ENCODE data around the gene COL18A1. TPM values are rescaled to one million over a fixed set of nuclear protein-coding genes. Genes with fewer than 3 reads are reported as not detected.

COL18A1 gene
- total and polyA plus RNA-seq, 9 of the 15 experiments (the other 6 are each of a cell fraction or from before 2014, with no cell fraction given), result 0.14 to 16.4 (median 2.0) TPM

GRCh38 chr21:45539046-45539795, 134.3 kb downstream of the COL18A1 start:
- no TSS peak for BruUV-seq (replicated peaks)
- H3K9me1 ChIP-seq (ENCODE audit: control insufficient read depth, insufficient read depth, low read length), result no peaks in the 10 kb centered on the region
- DNase-seq (ENCODE audit: extremely low read depth in 1 of 4, low spot score in 3 of 4), result no peak
- H3K79me2 ChIP-seq (ENCODE audit: control insufficient read depth, insufficient read depth, low read length), result peaks cover 69% of the 10 kb centered on the region
- peak overlapping the region in 1 of 2 experiments; percentile 96; a peak in 2 of 4 replicates for H3K9ac ChIP-seq (ENCODE audit: insufficient read depth in 1 of 2, low read depth in 2 of 2, low read length in 2 of 2)
- no peak for ATAC-seq
- H4K20me1 ChIP-seq (replicated peaks; ENCODE audit: control insufficient read depth, insufficient read depth, low read length), result no peaks in the 10 kb centered on the region; the same call in 1 of the 2 replicates
- ChIA-PET POLR2A (interaction anchor here (1.0 kb wide), 1 partner anchor 55 kb away, joined by 3 read pairs; no protein-coding TSS in a partner anchor), CTCF (ENCODE audit: low intra/inter-chr PET ratio) (no interaction called here)
- intact Hi-C loops (cut with micrococcal nuclease) (no loop called here), in situ Hi-C loops (cut with MboI) (no loop called here)
- no peak overlapping the region for H2AFZ ChIP-seq (ENCODE audit: low read depth, low read length)
- no peak overlapping the region for H3K4me3 ChIP-seq
- no peaks in the 10 kb centered on the region for H3K27me3 ChIP-seq (ENCODE audit: control insufficient read depth in 2 of 2, insufficient read depth in 2 of 2, low read length in 2 of 2)
- TF ChIP-seq ZBTB7A (IDR thresholded peaks at IDR 0.05; ENCODE audit: borderline replicate concordance, control insufficient read depth, low read depth, low read length) (peak; percentile 42), USF1 (CRISPR knock-in tag; IDR thresholded peaks at IDR 0.05) (peak; percentile 37; the same call in 1 of the 2 replicates), SMARCA5 (IDR thresholded peaks at IDR 0.05) (no peak)
- peaks cover 65% of the 10 kb centered on the region; the same call in 2 of the 3 replicates for H3K36me3 ChIP-seq (ENCODE audit: control insufficient read depth, insufficient read depth, low read length)
- no peak for FAIRE-seq
- 85% methylated on average over 17 of the region's 17 CpGs for WGBS (ENCODE audit: insufficient coverage, low coverage, missing lambda C conversion rate)
- H3K4me2 ChIP-seq (ENCODE audit: insufficient read depth, low read length), result no peak overlapping the region
- peaks cover 7 to 75% of the 10 kb centered on the region in 2 experiments; a peak in 4 of 5 replicates for H3K4me1 ChIP-seq (replicated peaks in 1 of 2; ENCODE audit: control insufficient read depth in 2 of 2, insufficient read depth in 2 of 2, low read length in 2 of 2)
- H3K27ac ChIP-seq (ENCODE audit: extremely low read depth, low read depth, low read length), result no peak overlapping the region
- H3K9me3 ChIP-seq (replicated peaks; ENCODE audit: control insufficient read depth, insufficient read depth, low read depth, low read length), result no peaks in the 10 kb centered on the region
